Activated T-cell treated with anti-CD3 and anti-CD28 coated beads, Interleukin-2, amount 50 U/mL, for 1 hour (primary cell): Measurements from ENCODE around the gene GALNT7.

Experiments
- DNase-seq: peaks from one replicate; pipeline ENCODE4 v3.0.0-alpha.2; 2020

Gene GALNT7

DNA sequence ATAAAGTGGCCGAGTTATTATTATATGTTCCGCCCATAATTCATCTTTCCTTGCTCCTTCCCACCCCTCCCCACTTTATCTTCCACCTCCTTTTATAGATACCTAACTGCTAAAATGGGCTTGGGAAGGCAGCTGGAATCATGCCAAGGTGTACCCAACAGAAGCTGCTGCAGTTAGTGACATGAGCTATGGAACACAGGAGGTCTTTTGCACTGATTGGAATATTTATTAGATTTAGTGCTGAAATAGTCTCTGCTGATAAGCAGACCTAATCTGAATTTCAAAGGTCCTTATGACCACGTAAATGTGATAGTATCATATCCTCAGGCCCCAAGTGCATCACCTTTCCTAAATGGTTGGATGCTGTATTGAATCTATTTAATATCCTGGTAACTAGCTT lies 100.7 kb downstream of the GALNT7 start:
- no peak for DNase-seq

DNA sequence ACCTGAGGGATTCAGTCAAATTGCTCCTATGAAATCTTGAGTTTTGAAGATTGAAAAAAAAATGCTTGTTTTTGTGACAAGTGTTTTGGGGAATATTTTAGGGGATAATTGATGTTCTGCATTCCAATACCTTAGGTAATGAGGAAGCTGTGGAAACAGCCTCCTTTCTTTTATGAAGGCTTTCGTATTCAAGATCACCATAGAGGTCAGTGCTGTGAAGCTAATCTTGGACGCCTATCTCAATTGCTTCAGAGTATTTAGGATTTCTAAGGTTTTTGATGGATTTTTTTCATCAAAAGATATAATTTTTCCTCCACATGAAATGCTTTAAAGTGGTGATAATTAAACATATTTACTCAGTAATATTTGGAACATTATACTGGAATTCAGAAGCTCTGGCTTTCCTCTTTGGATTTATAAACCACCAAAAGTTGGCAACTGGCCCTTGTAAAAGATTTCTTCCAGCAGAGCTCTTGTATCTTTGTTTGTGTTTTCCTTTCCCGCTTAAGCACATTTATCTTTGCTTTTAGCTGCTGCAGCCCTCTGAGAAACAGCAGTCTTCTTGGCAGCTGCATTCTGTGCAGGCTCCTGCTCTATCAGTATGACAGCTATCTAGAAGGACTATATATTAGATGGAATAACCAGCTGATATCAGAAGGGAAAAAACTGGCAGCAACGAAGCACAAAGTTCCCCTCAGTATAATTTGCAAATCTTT lies 101.9 kb downstream of the GALNT7 start:
- DNase-seq = no peak

DNA sequence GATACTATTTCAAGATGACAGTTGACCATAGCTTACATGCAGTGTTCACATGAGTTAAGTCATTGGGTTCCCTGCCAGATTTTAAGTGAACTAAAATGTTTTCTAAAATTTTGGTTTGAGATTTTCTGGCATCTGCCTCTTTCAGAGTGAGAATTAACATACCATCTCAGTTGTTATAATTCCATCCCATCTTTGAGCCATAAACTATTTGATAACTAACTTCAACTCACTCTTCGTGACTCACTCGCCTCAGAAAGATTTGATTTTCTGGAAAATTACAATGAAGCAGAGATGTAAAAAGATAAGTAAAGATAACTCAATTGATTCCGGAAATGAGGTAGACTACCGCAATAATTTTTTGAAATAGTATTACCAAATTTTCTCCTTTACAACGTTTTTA lies 103.7 kb downstream of the GALNT7 start:
- DNase-seq = no peak

DNA sequence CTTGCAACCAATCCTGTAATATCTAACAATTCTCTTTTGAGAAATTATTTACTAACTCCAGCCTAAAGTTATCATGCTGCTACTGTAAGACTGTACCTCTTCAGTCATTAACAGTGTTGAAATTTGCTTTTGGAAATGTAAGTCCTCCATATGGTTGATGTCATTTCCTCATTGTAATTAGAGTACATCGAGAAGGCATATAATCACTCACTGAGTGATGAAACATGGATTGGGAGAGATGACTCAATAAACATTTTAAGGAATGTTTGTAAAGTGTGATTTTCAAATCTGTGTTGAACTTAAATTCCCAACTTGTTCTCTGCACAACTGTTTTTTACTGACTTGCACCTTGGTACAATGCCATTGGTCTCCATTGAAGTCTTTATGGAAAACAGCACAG lies 104.4 kb downstream of the GALNT7 start:
- no peak for DNase-seq

DNA sequence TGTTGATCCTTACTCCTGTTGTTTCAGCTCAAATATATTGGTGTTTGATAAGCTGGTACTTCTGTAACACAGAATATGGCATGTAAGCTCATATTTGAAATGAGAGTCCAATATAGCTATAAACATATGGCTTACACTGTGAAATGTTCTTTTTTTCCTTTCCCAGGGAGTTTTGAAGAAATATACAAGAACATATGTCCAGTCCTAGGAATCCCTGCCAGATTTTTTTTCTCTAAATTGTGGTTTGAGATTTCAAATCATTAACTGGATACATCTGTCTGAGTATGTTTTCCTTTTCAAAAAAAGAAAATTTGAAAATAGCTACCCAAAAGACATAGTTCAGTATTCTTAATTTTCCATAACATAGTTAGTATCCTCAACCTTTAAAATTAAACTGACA lies 105.3 kb downstream of the GALNT7 start:
- DNase-seq = no peak

DNA sequence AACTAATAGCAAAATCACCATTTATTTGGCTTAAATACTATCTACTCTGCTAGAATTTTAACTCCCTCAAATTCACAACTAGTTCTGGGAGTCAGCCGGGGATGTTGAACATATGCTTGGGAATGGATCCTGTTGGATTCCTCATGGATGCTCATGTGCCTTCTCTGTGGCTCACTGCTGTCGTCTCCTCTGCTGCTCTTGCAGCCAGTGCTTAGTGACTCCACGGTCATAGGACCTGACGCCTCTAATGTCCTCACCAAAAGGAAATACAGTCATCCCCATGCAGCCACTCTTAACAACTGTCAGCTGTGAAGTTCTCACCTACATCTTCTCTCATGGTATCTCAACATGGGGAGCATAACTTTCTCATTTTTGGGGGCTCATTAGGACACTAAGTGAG lies 106.1 kb downstream of the GALNT7 start:
- no peak for DNase-seq

DNA sequence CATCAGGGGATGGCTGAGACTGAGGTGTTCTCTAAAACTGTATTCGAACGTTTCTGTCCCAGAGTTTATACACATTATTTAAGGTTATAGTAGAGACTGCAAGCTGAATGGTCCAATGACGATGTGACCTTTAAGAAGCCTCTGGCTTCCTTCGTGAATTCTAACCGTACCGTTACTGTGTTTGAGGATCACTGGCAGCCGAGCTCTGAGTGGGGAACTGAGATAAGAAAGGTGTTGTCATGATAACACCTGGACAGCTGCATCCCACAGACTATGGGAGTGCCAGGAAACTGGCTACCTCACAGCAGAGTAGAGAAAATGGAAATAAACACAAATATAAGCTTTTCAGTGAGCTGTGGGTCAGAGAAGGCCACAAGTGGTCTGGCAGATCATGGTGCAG lies 106.5 kb downstream of the GALNT7 start:
- DNase-seq = no peak

DNA sequence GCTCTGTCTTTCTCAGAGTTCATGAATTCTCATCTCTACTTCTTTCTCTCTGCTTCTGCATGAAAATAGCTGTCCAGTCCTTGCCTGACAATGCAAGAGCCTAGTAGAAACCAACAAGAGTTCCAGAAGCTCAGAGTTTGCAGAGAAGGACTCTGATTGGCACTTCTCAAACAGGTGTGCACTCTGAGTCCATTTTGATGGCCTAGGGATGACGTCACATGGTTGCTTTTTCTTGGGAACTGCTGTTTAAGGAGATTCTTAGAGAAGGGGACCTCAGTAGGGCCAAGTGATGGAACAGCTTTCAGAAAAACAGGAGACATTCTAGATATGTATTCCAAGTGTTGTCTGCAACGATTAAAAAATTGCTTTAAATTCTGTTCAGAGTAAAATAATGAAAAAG lies 108.7 kb downstream of the GALNT7 start:
- DNase-seq = no peak

DNA sequence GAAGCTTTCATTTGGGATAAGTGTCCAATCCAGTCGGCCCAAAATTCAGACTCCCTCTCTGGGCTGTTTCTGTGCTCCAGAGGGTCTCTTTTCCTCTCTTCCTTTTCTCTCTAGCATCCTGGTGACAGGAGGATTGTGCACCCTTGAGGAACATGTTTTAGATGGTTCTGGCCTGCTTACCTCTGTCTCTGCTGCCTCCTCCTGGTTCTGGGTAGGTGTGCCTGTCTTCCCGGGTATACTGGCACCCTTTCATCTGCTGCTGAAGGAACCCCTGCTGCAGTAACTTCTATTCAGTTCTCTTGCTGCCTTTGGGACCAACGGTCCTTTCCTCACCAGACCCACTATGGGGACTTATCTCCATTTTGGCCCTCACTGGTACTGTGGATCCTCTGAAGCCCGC lies 112.4 kb downstream of the GALNT7 start:
- DNase-seq = no peak

DNA sequence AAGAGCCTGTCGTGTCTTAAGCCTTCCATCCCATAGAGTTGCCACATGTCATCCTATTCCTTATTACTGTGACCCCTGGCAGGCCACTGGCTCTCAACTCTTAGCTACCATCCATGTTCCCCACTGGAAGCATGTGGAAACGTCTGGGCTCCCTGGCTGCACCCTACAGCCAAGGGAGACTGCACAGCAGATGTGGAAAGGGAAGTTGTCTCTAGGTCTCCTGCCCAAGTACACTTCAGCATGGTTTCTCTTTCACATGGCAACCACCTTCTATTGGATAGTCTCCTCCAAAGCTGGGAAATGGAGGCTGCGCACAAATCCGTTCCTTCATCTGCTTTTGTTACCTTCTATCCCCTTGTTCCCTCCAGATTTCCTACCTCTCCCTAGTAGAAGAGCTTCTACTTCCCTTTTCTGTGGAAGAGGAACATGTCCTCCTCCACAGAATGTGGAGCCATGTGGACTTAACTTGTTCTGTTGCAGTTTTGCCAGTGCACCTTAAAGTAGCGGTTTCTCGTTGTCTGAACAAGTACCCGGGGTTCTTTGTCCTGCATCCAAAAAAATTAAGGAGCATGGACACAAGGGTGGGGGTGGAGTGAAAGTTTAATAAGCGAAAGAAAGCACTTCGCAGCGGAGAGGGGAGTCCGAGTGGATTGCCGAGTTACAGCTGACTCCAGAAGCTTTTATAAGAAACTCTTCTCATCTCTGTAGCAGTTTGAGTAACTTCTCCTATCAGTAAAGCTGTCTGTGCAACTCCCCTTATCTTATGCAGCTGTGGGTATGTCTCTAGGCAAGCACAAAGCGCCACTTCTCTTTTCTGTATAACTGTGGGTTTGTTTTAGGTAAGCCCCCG lies 113.0 kb downstream of the GALNT7 start:
- DNase-seq = no peak

DNA sequence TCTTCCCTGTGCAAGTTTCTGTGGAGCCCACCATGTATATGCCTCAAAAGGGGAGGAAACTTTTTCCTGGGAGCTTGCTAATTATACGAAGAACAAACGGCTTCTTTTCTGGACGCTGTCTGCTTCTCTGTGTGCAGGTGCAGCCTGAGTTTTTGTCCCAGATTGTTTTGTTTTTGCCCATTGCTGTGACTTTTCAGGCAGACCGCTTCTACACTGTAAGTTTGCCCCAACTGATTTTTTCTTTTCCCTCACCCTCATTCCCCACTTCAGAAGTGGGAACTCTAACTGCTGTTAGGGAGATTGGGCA lies 113.6 kb downstream of the GALNT7 start:
- DNase-seq = no peak

DNA sequence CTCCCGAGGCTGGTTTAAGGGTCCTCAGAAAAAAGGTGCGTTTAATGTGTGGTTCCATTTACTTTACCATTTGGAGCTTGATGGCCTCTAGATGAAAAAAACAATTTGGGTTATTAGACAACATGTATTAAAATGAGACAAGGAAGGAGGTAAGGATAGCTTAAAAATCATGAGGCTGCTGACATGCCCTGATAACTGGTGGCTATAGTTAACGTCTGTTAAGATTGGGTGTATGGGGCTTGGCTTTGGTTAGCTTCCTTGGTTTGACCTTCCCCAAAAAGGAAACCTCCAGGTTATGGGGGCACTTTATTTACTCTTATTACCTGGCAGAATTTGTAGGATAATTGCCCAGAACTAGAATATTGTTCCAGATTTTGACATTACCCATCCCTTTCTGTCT lies 114.0 kb downstream of the GALNT7 start:
- DNase-seq = no peak

DNA sequence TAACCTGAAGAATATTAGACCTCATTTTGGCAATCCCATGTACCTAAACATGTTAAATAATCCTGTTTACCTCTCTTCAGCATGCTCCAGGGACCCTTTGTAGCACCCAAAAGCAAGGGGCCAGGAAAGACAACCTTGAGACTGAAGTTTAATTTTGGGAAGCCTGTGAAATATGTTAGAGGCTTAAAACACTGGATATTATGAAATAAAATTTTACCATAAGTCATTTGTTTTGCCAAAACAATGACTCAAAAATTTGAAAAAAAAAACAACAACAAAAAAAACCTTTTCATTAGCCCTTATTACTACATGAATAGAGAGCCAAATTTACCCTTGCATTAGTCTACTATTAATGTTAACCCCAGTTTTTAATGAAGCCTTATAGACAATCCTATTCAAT lies 115.9 kb downstream of the GALNT7 start:
- no peak for DNase-seq

DNA sequence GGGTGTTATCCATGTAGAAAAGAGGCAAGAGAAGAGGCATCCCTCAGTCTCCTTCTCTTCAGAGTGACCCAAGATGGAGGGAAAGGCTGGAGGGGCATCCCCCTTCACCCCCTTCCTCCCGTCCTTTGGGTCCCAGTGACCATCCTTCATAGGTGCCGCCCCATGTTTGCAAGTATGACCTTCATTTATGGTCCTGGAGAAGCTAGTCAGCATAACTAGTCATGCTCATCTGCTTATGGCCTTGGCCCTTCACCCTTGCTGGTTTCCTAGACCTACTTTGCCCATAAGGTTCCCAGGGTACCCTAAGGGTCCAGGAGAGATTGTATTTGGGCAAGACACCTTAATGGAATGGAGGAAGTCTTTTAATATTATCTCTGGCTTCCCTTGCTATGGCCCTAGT lies 118.9 kb downstream of the GALNT7 start:
- no peak for DNase-seq

DNA sequence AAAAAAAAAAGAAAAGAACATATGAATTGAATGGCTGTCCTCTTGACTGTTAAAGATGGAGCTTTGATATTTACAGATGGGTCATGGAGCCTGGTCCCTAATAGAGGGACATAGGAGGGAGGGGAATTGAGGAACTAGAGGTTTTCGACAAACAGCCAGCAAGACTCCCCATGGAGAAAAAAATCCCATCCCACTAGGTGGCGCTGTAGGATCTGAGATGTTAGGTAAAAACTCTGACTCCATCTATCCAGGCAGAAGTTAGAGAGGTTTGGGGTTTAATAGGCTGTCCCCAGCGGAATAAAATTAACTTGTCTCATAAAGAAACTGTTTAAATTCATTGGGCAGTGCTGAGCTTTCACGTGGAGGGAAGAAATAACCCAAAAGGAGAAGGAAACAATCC lies 119.7 kb downstream of the GALNT7 start:
- peak; percentile 33 for DNase-seq

DNA sequence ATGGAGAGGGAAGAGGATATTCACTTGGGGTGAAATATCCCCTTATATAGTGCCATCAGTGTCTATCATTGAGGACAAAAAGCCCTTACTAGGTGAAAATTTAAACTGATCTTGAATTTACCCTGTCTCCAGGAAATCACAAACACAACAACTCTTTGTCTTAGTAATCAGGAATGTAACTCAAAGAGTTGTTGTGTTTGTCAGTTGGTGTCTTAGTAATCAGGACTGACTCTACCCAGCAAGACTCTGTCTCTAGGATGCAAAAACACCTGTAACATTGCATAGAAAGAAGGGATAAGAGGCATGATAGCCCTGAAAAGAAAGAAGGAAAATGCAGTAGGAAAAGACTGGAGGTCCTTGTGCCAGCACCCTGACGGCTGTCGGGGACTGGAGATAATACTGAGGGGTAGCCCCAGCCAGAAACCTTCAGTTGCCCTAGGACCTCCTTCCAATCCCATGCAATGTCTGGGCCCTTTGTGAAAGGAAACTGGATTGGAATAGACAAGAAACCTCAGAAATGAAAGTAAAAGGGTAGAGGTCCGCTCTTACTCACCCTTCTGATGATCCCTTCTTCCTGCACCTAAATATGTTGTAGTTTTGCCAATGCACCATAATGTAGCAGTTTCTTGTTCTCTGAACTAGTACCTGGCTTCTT lies 120.2 kb downstream of the GALNT7 start:
- DNase-seq = no peak

DNA sequence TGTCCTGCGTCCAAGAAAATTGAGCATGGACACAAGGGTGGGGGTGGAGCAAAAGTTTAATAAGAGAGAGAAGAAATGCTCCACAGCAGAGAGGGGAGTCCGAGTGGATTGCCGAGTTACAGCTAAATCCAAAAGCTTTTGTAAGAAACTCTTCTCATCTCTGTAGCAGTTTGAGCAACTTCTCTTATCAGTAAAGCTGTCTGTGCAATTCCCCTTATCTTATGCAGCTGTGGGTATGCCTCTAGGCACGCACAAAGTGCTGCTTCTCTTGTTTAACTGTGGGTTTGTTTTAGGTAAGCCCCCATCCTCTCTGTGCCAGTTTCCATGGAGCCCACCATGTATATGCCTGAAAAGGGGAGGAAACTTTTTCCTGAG lies 120.7 kb downstream of the GALNT7 start:
- DNase-seq = no peak

DNA sequence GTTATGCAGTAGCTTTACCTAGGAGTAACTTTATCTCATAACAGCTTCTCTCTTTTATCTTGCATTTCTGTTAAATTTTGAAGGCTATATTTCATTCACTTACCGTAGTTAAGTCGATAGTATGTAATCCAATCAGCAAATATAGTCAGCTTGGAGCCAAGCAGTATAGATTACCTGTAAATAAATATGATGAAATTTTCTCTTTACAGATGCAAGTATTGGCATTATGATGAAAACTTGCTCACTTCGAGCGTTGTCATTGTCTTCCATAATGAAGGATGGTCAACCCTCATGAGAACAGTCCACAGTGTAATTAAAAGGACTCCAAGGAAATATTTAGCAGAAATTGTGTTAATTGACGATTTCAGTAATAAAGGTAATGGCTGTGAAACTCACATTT lies 123.3 kb downstream of the GALNT7 start:
- DNase-seq = no peak

DNA sequence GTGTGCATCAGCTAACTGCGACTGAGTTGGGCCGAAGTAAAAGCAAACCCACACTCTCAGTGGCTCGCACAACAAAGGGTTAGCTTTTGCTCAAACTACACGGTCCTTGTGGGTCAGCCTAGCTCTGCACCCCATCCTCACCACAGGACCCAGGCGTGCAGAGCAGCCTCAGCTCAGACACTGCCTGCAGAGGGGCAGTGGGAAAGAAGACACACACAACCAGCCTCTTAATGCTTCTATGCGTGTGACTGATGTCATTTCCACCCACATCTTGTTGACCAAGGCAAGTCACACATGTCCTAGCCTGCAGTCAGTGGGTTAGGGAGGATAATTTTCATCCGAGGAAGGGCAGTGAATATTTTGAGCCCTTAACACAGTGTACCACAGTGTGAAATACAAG lies 125.1 kb downstream of the GALNT7 start:
- no peak for DNase-seq

DNA sequence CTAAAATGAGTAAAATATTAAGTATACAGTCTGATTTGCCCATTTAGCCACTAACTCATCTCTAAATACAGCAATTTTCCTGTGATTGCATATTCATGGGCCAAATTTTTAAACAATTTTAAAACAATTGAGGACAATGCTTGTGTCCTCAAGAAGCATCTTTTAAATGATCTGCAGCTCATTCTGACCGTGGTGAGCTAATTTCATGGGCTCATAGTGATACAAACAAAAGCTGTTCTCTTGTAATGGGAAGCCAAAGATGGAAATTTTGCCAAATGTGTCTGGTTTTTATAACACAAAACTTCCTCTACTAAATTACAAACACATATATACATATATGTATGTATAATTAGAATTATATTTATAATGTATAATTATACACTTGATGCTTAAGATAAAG lies 125.8 kb downstream of the GALNT7 start:
- DNase-seq = no peak

DNA sequence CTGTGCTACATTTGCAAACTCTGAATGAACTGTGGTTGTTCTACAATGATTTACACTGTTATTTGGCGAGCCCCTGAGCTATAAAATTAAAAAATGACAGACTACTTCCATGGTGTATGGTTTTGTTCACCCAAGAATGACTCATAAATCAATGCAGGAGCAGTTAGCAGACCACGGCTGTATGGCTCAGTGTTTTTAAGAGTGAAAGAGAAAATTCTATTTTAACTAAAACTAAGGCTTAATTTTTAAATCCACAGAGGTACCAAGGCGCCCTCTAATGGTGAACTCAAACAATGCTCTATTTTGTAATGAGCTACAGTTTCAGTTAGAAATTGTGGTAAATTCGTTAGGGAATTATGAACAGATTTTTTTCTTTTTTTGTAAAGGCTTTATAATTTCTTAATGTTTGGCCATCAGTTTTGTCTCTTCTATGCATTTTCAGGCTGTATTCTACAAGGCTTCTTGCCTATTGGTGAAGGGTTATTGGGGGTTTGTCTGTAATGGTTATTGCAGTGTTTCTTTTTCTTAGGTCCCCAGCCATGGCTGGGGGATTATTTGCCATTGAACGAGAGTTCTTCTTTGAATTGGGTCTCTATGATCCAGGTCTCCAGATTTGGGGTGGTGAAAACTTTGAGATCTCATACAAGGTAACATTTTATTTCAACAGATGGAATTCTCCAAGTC lies 133.0 kb downstream of the GALNT7 start:
- DNase-seq = no peak

DNA sequence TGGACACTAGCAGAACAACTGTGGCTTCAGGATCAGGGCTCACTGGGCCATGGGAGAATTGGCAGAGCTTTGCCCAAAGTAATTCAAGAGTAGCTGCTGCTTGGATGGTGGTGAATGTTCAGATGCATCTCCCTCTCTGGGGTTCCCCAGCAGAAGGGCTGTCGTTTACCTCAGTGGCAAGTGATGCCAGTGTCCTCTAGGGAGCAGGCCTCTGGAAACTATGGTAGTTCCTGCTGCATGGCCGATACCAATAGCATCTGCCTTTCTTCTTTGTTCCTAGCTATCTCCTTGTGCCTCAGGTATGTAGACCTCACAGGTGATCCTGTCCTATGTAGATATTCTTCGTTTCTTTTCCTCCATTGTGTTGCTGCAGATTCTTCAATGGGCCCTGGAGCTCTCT lies 139.2 kb downstream of the GALNT7 start:
- no peak for DNase-seq

DNA sequence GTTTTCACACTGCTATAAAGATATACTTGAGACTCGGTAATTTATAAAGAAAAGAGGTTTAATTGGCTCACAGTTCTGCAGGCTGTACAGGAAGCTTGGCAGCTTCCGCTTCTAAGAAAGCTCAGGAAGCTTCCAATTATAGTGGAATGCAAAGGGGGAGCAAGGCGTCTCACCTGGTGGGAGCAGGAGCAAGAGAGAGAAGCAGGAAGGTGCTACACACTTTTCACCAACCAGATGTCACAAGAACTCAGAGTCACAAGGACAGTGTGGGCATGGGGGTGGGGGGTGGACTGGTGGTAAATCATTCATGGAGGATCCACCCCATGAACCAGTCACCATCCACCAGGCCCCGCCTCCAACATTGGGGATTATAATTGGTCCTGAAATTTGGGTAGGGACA lies 142.8 kb downstream of the GALNT7 start:
- DNase-seq = no peak

DNA sequence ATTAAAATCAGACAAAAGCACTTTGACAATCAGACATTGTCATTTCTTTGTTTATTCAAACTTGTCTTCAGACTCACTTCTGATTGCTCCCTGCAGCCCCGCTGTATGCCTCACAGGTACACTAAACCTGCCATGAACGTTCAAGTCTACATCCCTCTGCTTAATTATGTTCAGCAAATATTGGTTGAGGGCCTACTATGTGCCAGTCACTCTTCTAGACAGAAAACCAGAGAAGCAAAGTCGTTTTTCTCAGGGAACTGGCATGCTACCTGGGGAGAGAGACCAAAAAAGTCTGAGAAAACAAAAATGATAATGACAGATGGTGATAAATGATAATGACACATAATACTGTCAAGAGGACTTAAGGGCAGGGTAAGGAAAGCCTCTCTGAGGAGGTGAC lies 146.1 kb downstream of the GALNT7 start:
- no peak for DNase-seq
